Ascending aorta (tissue), 2 donors: ENCODE data around the gene C1QL3. TPM values are rescaled to one million over a fixed set of nuclear protein-coding genes. Genes with fewer than 3 reads are reported as not detected.

Experiments used
- DNase-seq, 2 donors: peaks; one replicate each; pipeline ENCODE4 v3.0.0-alpha.2; 2019; ENCODE audit warnings: low spot score in 2 of 2
- H3K27ac ChIP-seq, 2 donors: fragments of 200-600 bp; sonication (generic); one replicate each; pipeline ENCODE4 v1.5.1; 2016 to 2017; ENCODE audit warnings: mild to moderate bottlenecking in 1 of 2
- H3K27me3 ChIP-seq: fragments of 200-600 bp; sonication (generic); one replicate; pipeline ENCODE4 v1.5.1; 2017
- H3K36me3 ChIP-seq, 2 donors: fragments of 200-600 bp; sonication (generic); one replicate each; pipeline ENCODE4 v1.5.1; 2016
- H3K4me1 ChIP-seq, 2 donors: fragments of 200-600 bp; sonication (generic); one replicate each; pipeline ENCODE4 v1.5.1; 2016 to 2017; ENCODE audit warnings: mild to moderate bottlenecking in 1 of 2
- H3K4me3 ChIP-seq, 2 donors: fragments of 200-600 bp; sonication (generic); one replicate each; pipeline ENCODE4 v1.5.1; 2016 to 2017; ENCODE audit warnings: mild to moderate bottlenecking in 1 of 2
- H3K9me3 ChIP-seq, 2 donors: fragments of 200-600 bp; sonication (generic); one replicate each; pipeline ENCODE4 v1.5.1; 2016
- intact Hi-C: fragments of 100-400 bp; cut with DNase I; formaldehyde crosslinking; loops from one replicate; pipeline ENCODE4 v1.15.1; 2023
- total RNA-seq: library from RNA; depleted of rRNA; stranded (reverse); fragments of >200 nt; gene quantifications from one replicate; pipeline ENCODE4 v1.1.0, GENCODE V29; 2016
- TF ChIP-seq, protein P1 (sequence below), 3 experiments: fragments of 200-600 bp in 2 of 3; fragments of 450-650 bp in 1 of 3; sonication (generic) in 2 of 3; IDR thresholded peaks; one replicate each; pipeline ENCODE4 v1.5.1; 2016 to 2019; ENCODE audit warnings: antibody characterized with exemption in 3 of 3, mild to moderate bottlenecking in 1 of 3, moderate library complexity in 1 of 3

Gene C1QL3
- total RNA-seq: not detected

DNA sequence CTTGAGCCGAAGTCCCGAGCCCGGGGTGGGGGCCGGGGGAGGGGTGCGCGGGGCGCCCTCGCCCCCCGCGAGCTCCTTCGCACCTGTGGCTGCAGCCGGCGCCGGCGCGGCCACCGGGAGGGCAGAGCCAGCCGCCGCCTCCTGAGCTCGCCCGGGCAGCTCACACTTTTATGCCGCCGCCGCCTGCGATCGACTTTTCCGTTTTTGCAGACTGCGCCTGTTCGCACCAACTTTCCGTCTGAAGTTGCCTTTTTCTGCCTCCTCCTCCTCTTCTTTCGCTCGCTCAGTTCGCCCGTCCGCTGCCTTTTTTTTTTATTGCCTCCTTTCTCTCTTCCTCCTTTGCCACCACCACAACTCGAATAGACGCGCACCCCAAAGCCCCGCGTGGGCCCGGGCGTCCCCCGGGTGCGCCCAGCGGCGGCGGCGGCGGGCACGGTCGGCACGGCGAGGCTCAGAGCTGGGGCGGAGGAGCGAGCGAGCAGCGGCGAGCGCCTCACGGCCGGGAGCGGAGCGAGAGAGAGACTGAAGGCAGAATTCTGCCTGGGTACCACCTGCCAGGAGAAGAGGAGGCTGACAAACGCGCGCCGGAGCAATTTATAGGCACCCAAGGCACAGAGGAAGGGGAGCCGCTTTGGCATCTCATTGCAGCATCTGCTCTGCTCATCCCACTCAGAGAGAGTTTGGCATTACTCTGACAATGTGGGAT is at the start of gene C1QL3:
TSS of gene C1QL3 (minus strand) at position 569 of the 706 bp plus-strand sequence. CDS start 814 bp downstream, outside the sequence.
- Histone ChIP-seq H3K27ac (no peak within 1 kb of the TSS), H3K9me3 (no peaks in the 10 kb centered on the region), H3K4me3 (peak within 1 kb of the TSS; percentile 59 to 65), H3K36me3 (no peaks in the 10 kb centered on the region), H3K4me1 (peaks cover 0 to 10% of the 10 kb centered on the region in 2 donors), H3K27me3 (peaks cover 4% of the 10 kb centered on the region)
- no peak for DNase-seq
- TF ChIP-seq, protein P1, sequence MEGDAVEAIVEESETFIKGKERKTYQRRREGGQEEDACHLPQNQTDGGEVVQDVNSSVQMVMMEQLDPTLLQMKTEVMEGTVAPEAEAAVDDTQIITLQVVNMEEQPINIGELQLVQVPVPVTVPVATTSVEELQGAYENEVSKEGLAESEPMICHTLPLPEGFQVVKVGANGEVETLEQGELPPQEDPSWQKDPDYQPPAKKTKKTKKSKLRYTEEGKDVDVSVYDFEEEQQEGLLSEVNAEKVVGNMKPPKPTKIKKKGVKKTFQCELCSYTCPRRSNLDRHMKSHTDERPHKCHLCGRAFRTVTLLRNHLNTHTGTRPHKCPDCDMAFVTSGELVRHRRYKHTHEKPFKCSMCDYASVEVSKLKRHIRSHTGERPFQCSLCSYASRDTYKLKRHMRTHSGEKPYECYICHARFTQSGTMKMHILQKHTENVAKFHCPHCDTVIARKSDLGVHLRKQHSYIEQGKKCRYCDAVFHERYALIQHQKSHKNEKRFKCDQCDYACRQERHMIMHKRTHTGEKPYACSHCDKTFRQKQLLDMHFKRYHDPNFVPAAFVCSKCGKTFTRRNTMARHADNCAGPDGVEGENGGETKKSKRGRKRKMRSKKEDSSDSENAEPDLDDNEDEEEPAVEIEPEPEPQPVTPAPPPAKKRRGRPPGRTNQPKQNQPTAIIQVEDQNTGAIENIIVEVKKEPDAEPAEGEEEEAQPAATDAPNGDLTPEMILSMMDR (IDR thresholded peaks at IDR 0.05): no peak
- intact Hi-C loops: no loop called here

DNA sequence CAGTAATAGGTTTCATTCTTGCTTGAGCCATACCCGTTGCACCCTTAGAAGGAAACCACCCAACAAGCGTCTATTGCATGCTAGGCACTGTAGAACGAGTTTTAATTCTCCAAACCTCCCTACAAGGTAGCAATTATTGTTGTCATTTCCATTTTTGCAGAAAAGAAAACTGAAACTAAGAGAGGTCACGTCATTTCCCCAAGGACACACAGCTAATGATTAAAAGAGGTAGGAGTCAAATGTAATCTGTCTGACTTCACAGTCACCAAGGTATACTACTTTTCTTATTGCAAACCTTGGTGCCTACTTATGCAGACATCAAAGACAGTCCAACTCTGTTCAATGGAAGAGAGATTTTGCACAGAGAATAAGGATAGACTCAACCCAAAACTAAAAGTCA is 49.1 kb upstream of the C1QL3 start:
- TF ChIP-seq, protein P1 (IDR thresholded peaks at IDR 0.05): no peak
- H3K27me3 ChIP-seq: no peaks in the 10 kb centered on the region
- no peak for DNase-seq
- H3K9me3 ChIP-seq: no peaks in the 10 kb centered on the region
- intact Hi-C loops: no loop called here
- H3K27ac ChIP-seq: no peak overlapping the region
- H3K36me3 ChIP-seq: no peaks in the 10 kb centered on the region
- no peak overlapping the region for H3K4me3 ChIP-seq
- H3K4me1 ChIP-seq: no peaks in the 10 kb centered on the region

DNA sequence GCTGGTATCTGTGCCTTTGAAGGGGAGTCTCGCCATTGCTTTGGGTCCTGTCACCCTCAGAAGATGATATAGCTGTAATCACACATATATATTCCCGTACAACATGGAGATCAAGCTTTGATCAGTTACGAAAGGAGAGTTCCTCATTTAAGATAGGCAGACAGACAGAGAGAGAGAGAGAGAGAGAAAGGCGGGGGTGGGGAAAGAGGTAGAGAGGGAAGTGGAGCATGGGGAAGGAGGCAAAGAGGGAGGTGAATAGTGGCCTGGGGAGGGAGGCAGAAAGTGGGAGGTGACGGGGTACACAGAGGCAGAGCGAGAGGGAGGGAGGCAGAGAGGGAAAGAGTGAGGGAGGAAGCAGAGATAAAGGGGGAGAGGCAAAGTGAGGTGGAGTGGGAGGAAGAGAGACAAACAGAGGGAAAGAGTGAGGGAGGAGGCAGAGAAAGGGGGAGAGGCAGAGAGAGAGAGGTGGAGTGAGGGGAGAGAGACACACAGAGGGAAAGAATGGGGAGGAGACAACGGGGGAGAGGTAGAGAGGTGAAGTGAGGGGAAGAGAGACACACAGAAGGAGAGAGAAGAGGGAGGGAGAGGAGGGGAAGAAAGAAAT is 44.6 kb upstream of the C1QL3 start:
- TF ChIP-seq, protein P1 (IDR thresholded peaks at IDR 0.05): no peak
- no peaks in the 10 kb centered on the region for H3K36me3 ChIP-seq
- H3K27ac ChIP-seq: no peak overlapping the region
- H3K4me1 ChIP-seq: no peaks in the 10 kb centered on the region
- intact Hi-C loops: no loop called here
- no peak overlapping the region for H3K4me3 ChIP-seq
- H3K9me3 ChIP-seq: no peaks in the 10 kb centered on the region
- no peak for DNase-seq
- H3K27me3 ChIP-seq: no peaks in the 10 kb centered on the region

DNA sequence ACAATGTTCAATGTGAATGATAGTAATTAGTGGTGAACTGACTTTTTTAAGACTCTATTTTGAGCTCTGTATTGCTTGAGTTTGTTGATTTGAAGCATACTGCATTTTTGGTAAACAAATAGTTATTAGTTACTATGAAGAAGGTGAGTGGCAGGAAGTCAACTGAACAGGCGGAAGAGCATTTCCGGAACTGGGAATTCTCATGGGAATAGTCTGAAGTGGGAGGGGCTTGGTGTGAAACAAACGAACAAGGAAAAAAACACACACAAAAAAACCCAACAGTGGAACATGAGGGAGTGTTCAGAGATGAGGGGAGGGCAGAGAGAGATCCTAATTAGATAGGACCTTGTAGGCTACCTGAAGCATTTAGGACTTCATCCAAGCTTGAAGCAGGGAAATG is 43.9 kb upstream of the C1QL3 start:
- no peak for DNase-seq
- H3K9me3 ChIP-seq: no peaks in the 10 kb centered on the region
- no peak overlapping the region for H3K4me3 ChIP-seq
- TF ChIP-seq, protein P1 (IDR thresholded peaks at IDR 0.05): no peak
- no peaks in the 10 kb centered on the region for H3K27me3 ChIP-seq
- no peaks in the 10 kb centered on the region for H3K4me1 ChIP-seq
- intact Hi-C loops: no loop called here
- H3K27ac ChIP-seq: no peak overlapping the region
- no peaks in the 10 kb centered on the region for H3K36me3 ChIP-seq

DNA sequence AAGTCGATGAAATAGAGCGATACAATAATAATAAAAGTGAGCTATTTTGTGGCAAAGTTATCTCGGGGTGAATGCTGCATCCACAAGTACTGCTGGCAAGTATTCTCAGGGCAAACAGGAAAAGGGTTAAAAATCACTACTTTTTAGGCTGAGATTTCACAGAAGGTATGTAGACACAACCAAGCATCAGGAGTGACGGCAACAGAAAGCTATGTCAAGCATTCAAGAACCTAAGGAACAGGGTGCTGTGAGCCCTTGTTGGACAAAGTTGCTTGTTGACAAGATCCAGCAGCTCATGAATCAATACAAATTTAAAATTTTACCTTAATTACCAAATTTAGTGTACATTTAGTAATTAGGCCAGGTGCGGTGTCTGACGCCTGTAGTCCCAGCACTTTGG is 41.2 kb upstream of the C1QL3 start:
- Histone ChIP-seq H3K27ac (no peak overlapping the region), H3K36me3 (no peaks in the 10 kb centered on the region), H3K9me3 (peaks cover 0 to 10% of the 10 kb centered on the region in 2 donors), H3K4me1 (no peaks in the 10 kb centered on the region), H3K27me3 (no peaks in the 10 kb centered on the region), H3K4me3 (no peak overlapping the region)
- TF ChIP-seq, protein P1 (IDR thresholded peaks at IDR 0.05): no peak
- intact Hi-C loops: no loop called here
- no peak for DNase-seq
